HAP-1 (cell line): ENCODE results near the gene MRGPRF.
A peak's percentile ranks its signal among the peaks of the same experiment; 100 is the strongest.

ENCODE experiments used
- DNase-seq, 2 experiments: peaks; one replicate each; pipeline ENCODE4 v3.0.0-alpha.2; 2016 to 2020; ENCODE audit warnings: low spot score in 2 of 2
- H3K27me3 ChIP-seq: fragments of 250-450 bp; sonication (Bioruptor Pico); 2 replicates; pipeline ENCODE4 v1.5.1; 2020; ENCODE audit warnings: low read depth, mild to moderate bottlenecking, moderate library complexity
- H3K36me3 ChIP-seq: fragments of 250-450 bp; sonication (Bioruptor Pico); replicated peaks from 2 replicates; pipeline ENCODE4 v1.5.1; 2020; ENCODE audit warnings: mild to moderate bottlenecking
- H3K4me1 ChIP-seq: fragments of 250-450 bp; sonication (Bioruptor Pico); 2 replicates; pipeline ENCODE4 v1.5.1; 2020; ENCODE audit warnings: mild to moderate bottlenecking
- H3K4me3 ChIP-seq: fragments of 250-450 bp; sonication (Bioruptor Pico); 2 replicates; pipeline ENCODE4 v1.5.1; 2020; ENCODE audit warnings: mild to moderate bottlenecking, moderate library complexity
- H3K9me3 ChIP-seq: fragments of 250-450 bp; sonication (Bioruptor Pico); 2 replicates; pipeline ENCODE4 v1.5.1; 2020; ENCODE audit warnings: mild to moderate bottlenecking, moderate library complexity
- in situ Hi-C: fragments of 300-500 bp; cut with MboI; formaldehyde crosslinking; loops from 3 replicates; pipeline ENCODE4 v1.14.3; 2020; ENCODE audit warnings: low sequenced_read_pairs, inconsistent platforms, mixed read lengths

The MRGPRF gene

GRCh38 chr11:69041516-69041915 is 28.5 kb upstream of the MRGPRF start:
- H3K27me3 ChIP-seq, result no peaks in the 10 kb centered on the region
- DNase-seq, result no peak
- in situ Hi-C loops, result no loop called here
- peaks cover 22% of the 10 kb centered on the region for H3K4me1 ChIP-seq
- H3K36me3 ChIP-seq, result no peaks in the 10 kb centered on the region
- no peak overlapping the region for H3K4me3 ChIP-seq
- no peaks in the 10 kb centered on the region for H3K9me3 ChIP-seq

- peak; percentile 61 to 77 for DNase-seq
- Histone ChIP-seq H3K27me3 (no peaks in the 10 kb centered on the region), H3K4me1 (peaks cover 22% of the 10 kb centered on the region), H3K9me3 (no peaks in the 10 kb centered on the region), H3K36me3 (no peaks in the 10 kb centered on the region), H3K4me3 (no peak overlapping the region)
- in situ Hi-C loops, result no loop called here
These were observed 27.7 kb upstream of the MRGPRF start for GRCh38 chr11:69040581-69041260.

- H3K4me1 ChIP-seq, result peaks cover 22% of the 10 kb centered on the region
- in situ Hi-C loops, result no loop called here
- H3K9me3 ChIP-seq, result no peaks in the 10 kb centered on the region
- H3K36me3 ChIP-seq, result no peaks in the 10 kb centered on the region
- DNase-seq, result no peak
- H3K27me3 ChIP-seq, result no peaks in the 10 kb centered on the region
- H3K4me3 ChIP-seq, result no peak overlapping the region
These were observed 27.0 kb upstream of the MRGPRF start for GRCh38 chr11:69040051-69040450.

GRCh38 chr11:69039501-69039900 is 26.5 kb upstream of the MRGPRF start:
- no peak for DNase-seq
- no peaks in the 10 kb centered on the region for H3K27me3 ChIP-seq
- in situ Hi-C loops, result no loop called here
- peaks cover 19% of the 10 kb centered on the region for H3K4me1 ChIP-seq
- H3K36me3 ChIP-seq, result no peaks in the 10 kb centered on the region
- no peaks in the 10 kb centered on the region for H3K9me3 ChIP-seq
- H3K4me3 ChIP-seq, result no peak overlapping the region

- no peaks in the 10 kb centered on the region for H3K9me3 ChIP-seq
- no peaks in the 10 kb centered on the region for H3K27me3 ChIP-seq
- no peaks in the 10 kb centered on the region for H3K36me3 ChIP-seq
- no peak for DNase-seq
- peaks cover 14% of the 10 kb centered on the region for H3K4me1 ChIP-seq
- no peak overlapping the region for H3K4me3 ChIP-seq
- in situ Hi-C loops, result no loop called here
These were observed 24.5 kb upstream of the MRGPRF start for GRCh38 chr11:69037544-69037943.

- in situ Hi-C loops, result no loop called here
- Histone ChIP-seq H3K4me3 (no peak overlapping the region), H3K27me3 (no peaks in the 10 kb centered on the region), H3K36me3 (no peaks in the 10 kb centered on the region), H3K9me3 (no peaks in the 10 kb centered on the region), H3K4me1 (peaks cover 14% of the 10 kb centered on the region)
- DNase-seq, result no peak
These were observed 24.0 kb upstream of the MRGPRF start for GRCh38 chr11:69037074-69037473.

GRCh38 chr11:69035946-69036340 is 22.9 kb upstream of the MRGPRF start:
- Histone ChIP-seq H3K36me3 (no peaks in the 10 kb centered on the region), H3K4me3 (no peak overlapping the region), H3K9me3 (no peaks in the 10 kb centered on the region), H3K4me1 (peaks cover 10% of the 10 kb centered on the region), H3K27me3 (no peaks in the 10 kb centered on the region)
- no peak for DNase-seq
- in situ Hi-C loops, result no loop called here

- Histone ChIP-seq H3K4me3 (no peak overlapping the region), H3K4me1 (peaks cover 4% of the 10 kb centered on the region), H3K36me3 (no peaks in the 10 kb centered on the region), H3K27me3 (no peaks in the 10 kb centered on the region), H3K9me3 (no peaks in the 10 kb centered on the region)
- in situ Hi-C loops, result no loop called here
- no peak for DNase-seq
These were observed 22.3 kb upstream of the MRGPRF start for GRCh38 chr11:69035150-69035945.

GRCh38 chr11:69034123-69034867 is 21.2 kb upstream of the MRGPRF start:
- H3K4me3 ChIP-seq, result no peak overlapping the region
- in situ Hi-C loops, result no loop called here
- DNase-seq, result no peak
- H3K27me3 ChIP-seq, result no peaks in the 10 kb centered on the region
- no peaks in the 10 kb centered on the region for H3K4me1 ChIP-seq
- H3K36me3 ChIP-seq, result no peaks in the 10 kb centered on the region
- no peaks in the 10 kb centered on the region for H3K9me3 ChIP-seq

GRCh38 chr11:69033431-69033830 is 20.4 kb upstream of the MRGPRF start:
- no peaks in the 10 kb centered on the region for H3K36me3 ChIP-seq
- no peak for DNase-seq
- H3K4me1 ChIP-seq, result no peaks in the 10 kb centered on the region
- no peak overlapping the region for H3K4me3 ChIP-seq
- no peaks in the 10 kb centered on the region for H3K27me3 ChIP-seq
- H3K9me3 ChIP-seq, result no peaks in the 10 kb centered on the region
- in situ Hi-C loops, result no loop called here

- Histone ChIP-seq H3K4me3 (no peak overlapping the region), H3K4me1 (no peaks in the 10 kb centered on the region), H3K27me3 (no peaks in the 10 kb centered on the region), H3K36me3 (no peaks in the 10 kb centered on the region), H3K9me3 (no peaks in the 10 kb centered on the region)
- no peak for DNase-seq
- in situ Hi-C loops, result no loop called here
These were observed 19.8 kb upstream of the MRGPRF start for GRCh38 chr11:69032833-69033232.

- no peaks in the 10 kb centered on the region for H3K36me3 ChIP-seq
- H3K9me3 ChIP-seq, result no peaks in the 10 kb centered on the region
- in situ Hi-C loops, result no loop called here
- no peak for DNase-seq
- H3K4me3 ChIP-seq, result no peak overlapping the region
- no peaks in the 10 kb centered on the region for H3K27me3 ChIP-seq
- H3K4me1 ChIP-seq, result no peaks in the 10 kb centered on the region
These were observed 17.3 kb upstream of the MRGPRF start for GRCh38 chr11:69030301-69030700.

- no peaks in the 10 kb centered on the region for H3K36me3 ChIP-seq
- no peak for DNase-seq
- H3K4me3 ChIP-seq, result no peak overlapping the region
- no peaks in the 10 kb centered on the region for H3K27me3 ChIP-seq
- H3K4me1 ChIP-seq, result no peaks in the 10 kb centered on the region
- in situ Hi-C loops, result no loop called here
- H3K9me3 ChIP-seq, result no peaks in the 10 kb centered on the region
These were observed 14.8 kb upstream of the MRGPRF start for GRCh38 chr11:69027704-69028372.
